Subcutaneous adipose tissue (tissue), 4 donors: ENCODE data around the gene FCSK. TPM values are rescaled to one million over a fixed set of nuclear protein-coding genes. Genes with fewer than 3 reads are reported as not detected.

Experiments
- CTCF ChIP-seq: fragments of 450-650 bp; IDR thresholded peaks from one replicate; pipeline ENCODE4 v1.5.1; 2016; ENCODE audit warnings: low read depth, mild to moderate bottlenecking, control low read depth, antibody characterized with exemption, moderate library complexity
- total RNA-seq, 4 donors: library from RNA; depleted of rRNA; stranded (reverse); fragments of >200 nt; gene quantifications; one replicate each; pipeline ENCODE4 v1.1.0, GENCODE V29; 2016

FCSK gene
- total RNA-seq, 4 donors from 2014 or later, result 2.0 to 25.1 (median 12.0) TPM

- TF ChIP-seq CTCF, result no peak
Measured at GRCh38 chr16:70433458-70434103, 20.8 kb upstream of the FCSK start.

GRCh38 chr16:70434484-70435260 lies 19.7 kb upstream of the FCSK start:
- TF ChIP-seq CTCF, result no peak

- no peak for TF ChIP-seq CTCF
Measured at GRCh38 chr16:70437017-70437581, 17.3 kb upstream of the FCSK start.

- no peak for TF ChIP-seq CTCF
Measured at GRCh38 chr16:70437582-70438557, 16.5 kb upstream of the FCSK start.

- TF ChIP-seq CTCF, result no peak
Measured at GRCh38 chr16:70438585-70438968, 15.8 kb upstream of the FCSK start.

- TF ChIP-seq CTCF, result no peak
Measured at GRCh38 chr16:70438969-70439862, 15.2 kb upstream of the FCSK start, which contains the start of gene ST3GAL2. TSS of gene ST3GAL2 (minus strand) at chr16:70439100. CDS start at chr16:70398530, 40,570 bp downstream.
